ENCODE results near the gene SLC8B1.

SLC8B1 gene

GRCh38 chr12:113334786-113335539 is at the start of gene SLC8B1:
TSS of gene SLC8B1 (minus strand) at chr12:113335109. CDS start at chr12:113332878, 2,231 bp downstream.
- peak; percentile 99 for DNase-seq (ENCODE audit: low spot score)

GRCh38 chr12:113382206-113382605 is 47.3 kb upstream of the SLC8B1 start:
- no peak for DNase-seq (ENCODE audit: low spot score)

- DNase-seq (ENCODE audit: low spot score) = no peak
These were observed 46.3 kb upstream of the SLC8B1 start for GRCh38 chr12:113381220-113381619.

- DNase-seq (ENCODE audit: low spot score) = no peak
These were observed 43.4 kb upstream of the SLC8B1 start for GRCh38 chr12:113378291-113378690.

- no peak for DNase-seq (ENCODE audit: low spot score)
These were observed 40.0 kb upstream of the SLC8B1 start for GRCh38 chr12:113374823-113375428.

- no peak for DNase-seq (ENCODE audit: low spot score)
These were observed 39.1 kb upstream of the SLC8B1 start for GRCh38 chr12:113373969-113374368.

- no peak for DNase-seq (ENCODE audit: low spot score)
These were observed 38.5 kb upstream of the SLC8B1 start for GRCh38 chr12:113373440-113373839.

- no peak for DNase-seq (ENCODE audit: low spot score)
These were observed 37.5 kb upstream of the SLC8B1 start for GRCh38 chr12:113372371-113372770.

- no peak for DNase-seq (ENCODE audit: low spot score)
These were observed 36.9 kb upstream of the SLC8B1 start for GRCh38 chr12:113371808-113372207.

- no peak for DNase-seq (ENCODE audit: low spot score)
These were observed 36.2 kb upstream of the SLC8B1 start for GRCh38 chr12:113370923-113371682.

- no peak for DNase-seq (ENCODE audit: low spot score)
These were observed 34.6 kb upstream of the SLC8B1 start for GRCh38 chr12:113369391-113369985.

- DNase-seq (ENCODE audit: low spot score) = no peak
These were observed 33.4 kb upstream of the SLC8B1 start for GRCh38 chr12:113368331-113368730.

GRCh38 chr12:113366827-113367226 is 31.9 kb upstream of the SLC8B1 start:
- DNase-seq (ENCODE audit: low spot score) = no peak

GRCh38 chr12:113365639-113366395 is 30.9 kb upstream of the SLC8B1 start:
- no peak for DNase-seq (ENCODE audit: low spot score)

- no peak for DNase-seq (ENCODE audit: low spot score)
These were observed 29.8 kb upstream of the SLC8B1 start for GRCh38 chr12:113364698-113365097.

- DNase-seq (ENCODE audit: low spot score) = no peak
These were observed 26.9 kb upstream of the SLC8B1 start for GRCh38 chr12:113361574-113362370.

- DNase-seq (ENCODE audit: low spot score) = no peak
These were observed 25.2 kb upstream of the SLC8B1 start for GRCh38 chr12:113359939-113360748.

- no peak for DNase-seq (ENCODE audit: low spot score)
These were observed 24.4 kb upstream of the SLC8B1 start for GRCh38 chr12:113359133-113359938.

Data from D341Med (cell line).